Gastrocnemius medialis (tissue), 4 donors: Measurements from ENCODE around the gene CYP3A4.

Source experiments
- POLR2A ChIP-seq, 2 donors: fragments of 450-650 bp; IDR thresholded peaks; one replicate each; pipeline ENCODE4 v1.6.1; 2017; ENCODE audit warnings: antibody characterized with exemption in 2 of 2, mild to moderate bottlenecking in 2 of 2, moderate library complexity in 2 of 2
- TF ChIP-seq, protein P1 (sequence below), 5 experiments: fragments of 450-650 bp in 3 of 5; fragments of 200-600 bp in 2 of 5; sonication (generic) in 2 of 5; IDR thresholded peaks in 4 of 5; conservative IDR thresholded peaks in 1 of 5; 1 replicate in 4 of 5; 2 replicates in 1 of 5; pipeline ENCODE4 v1.5.1; 2016 to 2019; ENCODE audit warnings: antibody characterized with exemption in 5 of 5, mild to moderate bottlenecking in 3 of 5, moderate library complexity in 3 of 5

- TF ChIP-seq, protein P1, sequence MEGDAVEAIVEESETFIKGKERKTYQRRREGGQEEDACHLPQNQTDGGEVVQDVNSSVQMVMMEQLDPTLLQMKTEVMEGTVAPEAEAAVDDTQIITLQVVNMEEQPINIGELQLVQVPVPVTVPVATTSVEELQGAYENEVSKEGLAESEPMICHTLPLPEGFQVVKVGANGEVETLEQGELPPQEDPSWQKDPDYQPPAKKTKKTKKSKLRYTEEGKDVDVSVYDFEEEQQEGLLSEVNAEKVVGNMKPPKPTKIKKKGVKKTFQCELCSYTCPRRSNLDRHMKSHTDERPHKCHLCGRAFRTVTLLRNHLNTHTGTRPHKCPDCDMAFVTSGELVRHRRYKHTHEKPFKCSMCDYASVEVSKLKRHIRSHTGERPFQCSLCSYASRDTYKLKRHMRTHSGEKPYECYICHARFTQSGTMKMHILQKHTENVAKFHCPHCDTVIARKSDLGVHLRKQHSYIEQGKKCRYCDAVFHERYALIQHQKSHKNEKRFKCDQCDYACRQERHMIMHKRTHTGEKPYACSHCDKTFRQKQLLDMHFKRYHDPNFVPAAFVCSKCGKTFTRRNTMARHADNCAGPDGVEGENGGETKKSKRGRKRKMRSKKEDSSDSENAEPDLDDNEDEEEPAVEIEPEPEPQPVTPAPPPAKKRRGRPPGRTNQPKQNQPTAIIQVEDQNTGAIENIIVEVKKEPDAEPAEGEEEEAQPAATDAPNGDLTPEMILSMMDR (IDR thresholded peaks at IDR 0.05 in 4 of 5, conservative IDR thresholded peaks at IDR 0.05 in 1 of 5), result no peak
- TF ChIP-seq POLR2A (IDR thresholded peaks at IDR 0.05), result no peak
These were observed 54.3 kb downstream of the CYP3A4 start for GRCh38 chr7:99729486-99730237.
